Activated CD4-positive, alpha-beta T cell treated with anti-CD3 and anti-CD28 coated beads for 24 hours (primary cell): ENCODE data around the gene PCSK7.
"Not testable (repeated sequence)": the region's sequence is repeated elsewhere in the genome, so short reads cannot be mapped to it uniquely, and the experiment has no call there.

Experiments
- DNase-seq, 2 donors: peaks; one replicate each; pipeline ENCODE4 v3.0.0-alpha.2; 2020; ENCODE audit warnings: low read depth in 2 of 2

Gene PCSK7

DNA sequence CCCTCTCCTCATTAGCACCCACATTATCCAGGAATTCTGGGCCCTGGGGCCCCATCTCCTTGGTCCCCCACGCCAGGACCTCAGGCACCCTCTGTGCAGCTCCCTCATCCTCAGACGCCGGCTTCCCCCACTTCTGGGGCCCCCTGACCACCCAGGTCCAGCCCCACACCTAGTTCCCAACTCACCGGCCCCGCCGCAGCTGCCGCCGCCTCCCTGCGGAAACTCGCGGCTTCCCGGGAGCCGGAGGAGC, at the start of gene PCSK7:
TSS of gene PCSK7 (minus strand) at position 232 of the 250 bp plus-strand sequence. CDS start 2,229 bp downstream, outside the sequence.
- peak in 1 of 2 donors; percentile 37 for DNase-seq

DNA sequence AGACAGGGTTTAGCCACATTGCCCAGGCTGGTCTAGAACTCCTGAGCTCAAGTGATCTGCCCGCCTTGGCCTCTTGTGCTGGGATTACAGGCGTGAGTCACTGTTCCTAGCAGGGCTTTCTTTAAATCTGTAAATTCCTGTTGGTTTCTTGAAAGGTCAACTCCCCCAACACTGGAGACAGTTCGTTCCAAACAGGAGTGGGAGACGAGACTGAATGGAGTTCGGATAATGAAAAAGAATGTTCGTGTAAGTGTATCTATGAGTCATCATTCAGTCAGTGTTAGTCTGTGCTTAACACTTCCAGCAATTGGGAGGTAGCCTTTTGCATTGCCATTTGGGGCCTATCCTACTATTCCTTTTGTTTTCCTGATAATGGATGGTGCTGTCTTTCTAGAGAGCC, 49.3 kb upstream of the PCSK7 start:
- DNase-seq = no peak

DNA sequence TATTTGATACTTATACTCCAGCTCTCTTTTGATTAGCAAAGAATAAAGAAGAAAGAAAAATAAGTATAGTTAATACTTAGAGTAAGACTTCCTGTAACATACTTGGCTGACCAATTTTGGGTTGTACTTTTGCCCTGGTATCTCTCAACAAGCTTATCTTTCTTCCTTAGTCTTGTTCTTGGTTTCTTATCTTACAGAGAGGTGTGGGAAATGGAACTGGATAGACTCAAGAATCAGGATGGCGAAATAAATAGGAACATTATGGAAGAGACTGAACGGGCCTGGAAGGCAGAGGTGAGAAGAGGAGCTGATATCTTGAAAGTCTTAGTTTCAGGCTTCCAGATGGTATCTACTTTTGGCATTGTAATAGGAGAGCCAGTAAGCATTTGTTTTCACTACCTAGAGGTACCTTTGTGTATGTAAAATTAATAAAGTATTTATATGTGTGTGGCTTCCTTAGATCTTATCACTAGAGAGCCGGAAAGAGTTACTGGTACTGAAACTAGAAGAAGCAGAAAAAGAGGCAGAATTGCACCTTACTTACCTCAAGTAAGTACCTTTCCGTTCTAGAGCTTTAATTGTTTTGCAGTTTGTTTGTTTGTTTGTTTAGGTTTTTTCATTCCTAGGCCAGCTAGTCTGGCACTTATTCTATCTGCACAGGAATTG, 48.0 kb upstream of the PCSK7 start:
- DNase-seq = no peak

GRCh38 chr11:117278347-117278746, 46.5 kb upstream of the PCSK7 start:
- no peak for DNase-seq

DNA sequence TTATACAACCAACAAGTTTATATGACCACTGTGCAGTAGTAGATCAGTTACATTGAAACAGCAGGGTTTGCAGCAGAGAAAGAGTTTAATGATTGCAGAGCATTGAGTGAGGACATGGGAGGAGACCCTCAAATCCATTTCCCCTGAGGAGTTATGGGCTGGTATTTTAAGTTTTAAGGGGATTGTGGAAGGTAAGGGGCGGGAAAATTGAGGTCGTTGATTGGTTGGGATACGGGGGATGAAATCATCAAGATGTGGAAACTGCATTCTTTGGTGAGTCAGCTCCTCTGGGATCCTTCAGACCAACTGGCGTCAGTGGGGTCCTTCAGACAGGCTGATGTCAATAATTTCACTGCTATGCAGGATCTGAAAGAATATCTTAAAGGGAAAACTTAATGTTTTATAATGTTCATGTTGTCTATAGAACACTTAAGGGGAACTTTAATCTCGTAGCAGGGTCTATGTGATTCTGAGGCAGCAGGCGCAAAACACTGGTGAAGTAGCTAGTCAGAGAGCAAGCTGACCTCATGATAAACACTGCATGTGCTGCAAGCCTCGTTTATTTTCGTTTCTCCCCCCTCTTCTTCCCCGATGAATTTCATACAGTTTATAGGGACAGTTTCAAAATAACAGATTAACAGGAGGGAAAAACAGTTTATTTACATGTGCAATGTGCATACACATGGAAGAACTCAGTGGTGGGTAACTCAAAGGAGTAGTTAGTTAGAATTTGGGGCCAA, 41.8 kb upstream of the PCSK7 start:
- DNase-seq = no peak

- DNase-seq = not testable (repeated sequence)
These were observed 40.3 kb upstream of the PCSK7 start for GRCh38 chr11:117272175-117272574.

- DNase-seq = no peak
These were observed 39.3 kb upstream of the PCSK7 start for GRCh38 chr11:117271208-117271607.

DNA sequence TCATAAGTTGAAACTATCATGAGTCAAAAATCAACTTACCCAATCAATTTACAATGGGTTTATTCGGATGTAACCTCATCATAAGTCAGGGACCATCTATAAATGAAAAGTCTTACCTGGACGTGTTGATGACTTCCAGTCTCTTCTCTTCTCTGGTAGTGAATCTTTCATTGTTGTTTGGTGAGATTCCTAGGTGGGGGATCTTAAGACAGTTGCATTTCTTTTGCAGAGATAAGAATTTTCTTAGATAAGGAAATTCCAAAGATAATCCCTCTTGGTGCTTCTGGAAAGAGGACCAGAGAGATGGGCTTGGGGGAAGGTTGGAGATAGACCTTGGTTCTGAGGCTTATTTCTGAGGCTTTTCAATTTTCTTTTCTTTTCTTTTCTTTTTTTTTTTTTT, 38.0 kb upstream of the PCSK7 start:
- no peak for DNase-seq

DNA sequence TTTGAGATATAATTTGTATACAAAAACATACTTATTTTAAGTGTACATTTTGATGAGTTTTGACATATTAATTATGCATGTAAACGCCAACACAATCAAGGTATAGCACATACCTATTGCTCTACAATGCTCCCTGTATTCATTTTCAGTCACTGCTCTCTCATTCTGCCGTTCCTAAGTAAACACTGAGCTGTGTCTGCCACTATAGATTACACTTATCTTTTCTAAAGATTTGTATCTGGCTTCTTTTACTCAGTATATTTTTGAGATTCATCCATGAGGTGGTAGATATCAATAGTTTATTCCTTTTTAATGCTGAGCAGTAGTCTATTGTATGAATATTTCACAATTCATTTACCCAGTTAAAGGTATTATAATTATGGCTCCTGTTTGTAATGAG, 33.9 kb upstream of the PCSK7 start:
- no peak for DNase-seq

DNA sequence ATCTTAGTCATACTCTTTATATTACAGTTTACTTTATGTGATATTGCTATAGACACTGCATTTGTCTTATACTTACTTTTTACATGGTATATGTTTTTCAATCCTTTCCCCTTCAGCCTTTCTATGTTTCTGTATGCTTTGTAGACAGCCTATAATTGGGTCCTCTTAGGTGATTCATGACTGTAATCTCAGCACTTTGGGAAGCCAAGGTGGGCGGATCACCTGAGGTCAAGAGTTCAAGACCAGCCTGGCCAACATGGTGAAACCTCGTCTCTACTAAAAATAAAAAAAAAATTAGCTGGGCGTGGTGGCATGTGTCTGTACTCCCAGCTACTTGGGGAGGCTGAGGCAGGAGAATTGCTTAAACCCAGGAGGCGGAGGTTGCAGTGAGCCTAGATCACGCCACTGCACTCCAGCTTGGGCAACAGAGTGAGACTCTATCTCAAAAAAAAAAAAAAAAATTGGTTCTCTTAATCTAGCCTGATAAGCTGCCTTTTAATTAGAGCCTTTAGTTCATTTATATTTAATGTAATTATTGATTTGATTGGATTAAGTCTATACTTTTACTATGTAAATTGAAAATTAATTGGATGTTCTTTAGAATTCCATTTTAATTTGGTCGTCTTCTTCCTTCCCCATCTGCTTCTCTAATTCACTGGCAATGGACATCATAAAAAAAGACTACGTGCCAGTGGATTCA, 32.9 kb upstream of the PCSK7 start:
- DNase-seq = not testable (repeated sequence)

DNA sequence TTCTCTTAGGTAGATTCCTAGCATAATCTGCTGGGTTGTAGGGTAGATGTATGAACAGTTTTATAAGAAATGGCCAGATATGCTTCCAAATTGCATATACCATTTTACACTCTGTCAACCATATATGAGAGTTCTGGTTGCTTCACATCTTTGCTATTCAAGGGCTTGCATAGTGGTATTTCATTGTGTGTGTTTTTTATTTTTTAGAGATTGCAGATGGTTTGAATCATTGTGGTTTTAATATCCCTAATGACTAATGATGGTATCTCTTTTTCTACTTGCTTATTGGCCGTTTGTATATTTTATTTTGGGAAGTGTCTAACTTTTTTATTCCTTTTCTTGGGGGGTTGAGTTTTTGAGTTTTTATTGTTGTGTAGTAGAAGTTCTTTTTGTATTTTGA, 27.5 kb upstream of the PCSK7 start:
- DNase-seq = no peak

- no peak for DNase-seq
These were observed 26.7 kb upstream of the PCSK7 start for GRCh38 chr11:117258576-117258975.

GRCh38 chr11:117256573-117256972, 24.7 kb upstream of the PCSK7 start:
- DNase-seq = no peak

- DNase-seq = no peak
These were observed 24.1 kb upstream of the PCSK7 start for GRCh38 chr11:117255966-117256365.

DNA sequence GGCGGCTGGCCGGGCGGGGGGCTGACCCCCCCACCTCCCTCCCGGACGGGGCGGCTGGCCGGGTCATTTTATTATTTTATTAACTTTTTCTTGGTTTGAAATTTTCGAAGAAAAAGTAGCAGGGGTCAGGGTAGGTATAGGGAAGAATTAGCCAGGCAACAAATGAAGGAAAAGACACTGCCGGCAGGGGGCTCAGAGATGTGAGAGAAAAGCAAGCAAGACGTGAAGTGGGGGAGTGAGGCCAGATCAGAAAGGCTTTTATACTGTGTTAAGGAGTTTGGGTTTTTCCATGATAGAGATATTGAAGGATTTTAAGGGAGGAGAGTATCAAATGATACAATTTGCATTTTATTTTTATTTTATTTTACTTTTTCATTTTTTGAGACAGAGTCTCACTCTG, 19.6 kb upstream of the PCSK7 start:
- no peak for DNase-seq

GRCh38 chr11:117249571-117249970, 17.7 kb upstream of the PCSK7 start:
- no peak for DNase-seq

- DNase-seq = no peak
These were observed 16.5 kb upstream of the PCSK7 start for GRCh38 chr11:117248341-117248740.

- DNase-seq = no peak
These were observed 7.4 kb upstream of the PCSK7 start for GRCh38 chr11:117239295-117239694.

DNA sequence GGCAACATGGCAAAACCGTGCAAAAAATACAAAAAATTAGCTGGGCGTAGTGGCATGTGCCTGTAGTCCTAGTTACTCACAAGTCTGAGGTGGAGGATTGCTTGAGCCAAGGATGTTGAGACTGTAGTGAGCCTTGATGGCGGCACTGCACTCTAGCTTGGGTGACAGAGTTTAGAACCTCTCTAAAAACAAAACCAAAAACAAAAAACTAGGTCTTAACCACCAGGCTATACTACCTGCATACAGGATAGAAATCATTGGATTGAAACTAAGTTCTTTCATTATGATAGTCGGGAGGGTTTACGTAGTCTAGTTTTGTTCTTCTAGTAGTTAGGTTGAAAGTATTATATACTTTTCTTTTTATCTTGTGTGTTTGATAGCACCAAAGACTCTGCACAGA, 6.3 kb upstream of the PCSK7 start:
- DNase-seq = no peak

GRCh38 chr11:117232911-117233409, 1.1 kb upstream of the PCSK7 start:
- DNase-seq = no peak

DNA sequence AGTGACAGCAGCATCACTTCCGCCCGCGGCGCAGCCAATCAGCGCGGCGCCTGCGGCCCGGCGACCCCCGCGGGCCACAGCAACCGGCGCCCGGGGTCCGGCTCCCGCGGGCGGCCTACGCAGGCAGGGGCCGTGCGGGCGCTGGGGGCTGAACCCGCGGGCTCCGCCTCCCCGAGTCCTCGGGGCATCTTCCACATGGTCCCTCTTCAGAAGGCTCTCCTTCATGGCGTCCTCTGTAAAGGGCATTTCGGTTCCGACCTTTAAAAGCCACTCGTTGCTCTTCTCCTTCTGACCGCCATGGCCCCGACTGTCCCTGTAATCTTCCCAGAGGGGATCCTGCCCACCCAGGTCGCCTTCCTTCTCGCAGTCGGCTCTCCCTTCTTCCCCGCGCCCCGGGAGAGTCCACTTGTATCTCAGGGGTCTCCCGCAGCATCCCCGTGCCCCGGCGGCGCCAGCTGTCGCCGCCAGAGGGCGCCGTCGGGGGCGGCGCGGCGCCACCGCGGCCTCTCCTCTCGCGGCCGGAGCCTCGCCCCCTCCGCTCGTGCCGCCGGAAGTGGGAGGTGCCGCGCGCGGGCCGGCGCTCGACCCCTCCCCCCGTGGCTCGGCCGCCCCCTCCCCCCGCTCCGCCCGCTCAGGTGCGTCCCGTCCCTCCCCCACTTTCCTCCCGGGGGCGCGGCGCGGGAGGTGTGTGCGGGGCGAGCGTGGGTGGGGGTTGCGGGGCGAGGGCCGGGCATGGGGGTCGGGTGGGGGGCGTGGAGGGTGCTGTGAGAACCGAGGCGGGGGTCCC, 412 bp upstream of the PCSK7 start, which contains the start of gene RNF214:
TSS of gene RNF214 (plus strand) at position 580 of the 787 bp plus-strand sequence. CDS start 1,602 bp downstream, outside the sequence.
- DNase-seq = peak; percentile 63 to 68
